SK-N-MC (cell line): ENCODE data around the gene OR13J1.

Source experiments
- DNase-seq: peaks from one replicate; pipeline ENCODE4 v3.0.0-alpha.2; 2011; ENCODE audit warnings: low read depth, low spot score
- H3K27ac ChIP-seq: fragments of 200-600 bp; sonication (generic); 2 replicates; pipeline ENCODE4 v1.5.1; 2016; ENCODE audit warnings: mixed run types
- H3K36me3 ChIP-seq: fragments of 200-600 bp; sonication (generic); 2 replicates; pipeline ENCODE4 v1.6.1; 2017; ENCODE audit warnings: antibody characterized with exemption, low read length, mixed read lengths; ENCODE audit not compliant: insufficient read depth
- H3K4me3 ChIP-seq: fragments of 200-600 bp; sonication (generic); 2 replicates; pipeline ENCODE4 v1.5.1; 2016
- H3K9ac ChIP-seq: fragments of 200-600 bp; sonication (generic); 2 replicates; pipeline ENCODE4 v1.8.0; 2017; ENCODE audit warnings: mixed run types, mixed read lengths; ENCODE audit not compliant: insufficient read length
- H3K9me3 ChIP-seq: fragments of 200-600 bp; sonication (generic); 2 replicates; pipeline ENCODE4 v1.6.1; 2017; ENCODE audit warnings: low read depth, mild to moderate bottlenecking, antibody characterized with exemption, low read length, moderate library complexity, mixed read lengths
- EZH2 ChIP-seq: fragments of 200-600 bp; sonication (generic); IDR thresholded peaks from one replicate; pipeline ENCODE4 v1.6.1; 2017; ENCODE audit warnings: antibody characterized with exemption
- FOXP2 ChIP-seq: optimal IDR thresholded peaks from 2 replicates; pipeline ENCODE3; 2011; ENCODE audit warnings: mild to moderate bottlenecking, moderate library complexity; ENCODE audit not compliant: insufficient read depth; ENCODE audit errors: extremely low read length, control extremely low read depth
- POLR2AphosphoS5 ChIP-seq: IDR thresholded peaks from 2 replicates; pipeline ENCODE4 v1.6.1; 2012; ENCODE audit warnings: mild to moderate bottlenecking, low read depth, low read length, borderline replicate concordance

The OR13J1 gene

DNA sequence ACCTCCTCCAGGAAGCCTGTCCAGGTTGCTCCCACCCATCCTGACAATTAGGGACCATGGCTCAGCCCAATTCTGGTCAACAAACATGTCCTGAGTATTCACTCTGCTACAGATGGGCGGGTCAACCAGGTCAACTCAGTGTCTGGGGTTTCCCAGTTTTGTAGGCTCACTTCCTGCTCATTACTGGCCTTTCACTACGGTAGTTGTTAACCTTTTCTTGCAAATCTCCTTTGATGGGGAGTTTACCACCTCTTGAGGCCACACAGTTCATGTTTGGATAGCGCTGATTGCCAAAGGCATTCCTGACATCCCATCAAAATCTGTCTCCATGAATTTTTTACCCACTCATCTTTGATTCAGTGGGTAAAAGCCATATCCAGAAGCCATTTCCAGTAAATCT lies 27.4 kb downstream of the OR13J1 start:
- Histone ChIP-seq H3K9ac (no peak overlapping the region), H3K9me3 (no peaks in the 10 kb centered on the region), H3K36me3 (no peaks in the 10 kb centered on the region), H3K4me3 (no peak overlapping the region), H3K27ac (no peak overlapping the region)
- no peak for DNase-seq
- TF ChIP-seq FOXP2, result no peak
- no peak for TF ChIP-seq EZH2
- TF ChIP-seq POLR2AphosphoS5, result no peak

DNA sequence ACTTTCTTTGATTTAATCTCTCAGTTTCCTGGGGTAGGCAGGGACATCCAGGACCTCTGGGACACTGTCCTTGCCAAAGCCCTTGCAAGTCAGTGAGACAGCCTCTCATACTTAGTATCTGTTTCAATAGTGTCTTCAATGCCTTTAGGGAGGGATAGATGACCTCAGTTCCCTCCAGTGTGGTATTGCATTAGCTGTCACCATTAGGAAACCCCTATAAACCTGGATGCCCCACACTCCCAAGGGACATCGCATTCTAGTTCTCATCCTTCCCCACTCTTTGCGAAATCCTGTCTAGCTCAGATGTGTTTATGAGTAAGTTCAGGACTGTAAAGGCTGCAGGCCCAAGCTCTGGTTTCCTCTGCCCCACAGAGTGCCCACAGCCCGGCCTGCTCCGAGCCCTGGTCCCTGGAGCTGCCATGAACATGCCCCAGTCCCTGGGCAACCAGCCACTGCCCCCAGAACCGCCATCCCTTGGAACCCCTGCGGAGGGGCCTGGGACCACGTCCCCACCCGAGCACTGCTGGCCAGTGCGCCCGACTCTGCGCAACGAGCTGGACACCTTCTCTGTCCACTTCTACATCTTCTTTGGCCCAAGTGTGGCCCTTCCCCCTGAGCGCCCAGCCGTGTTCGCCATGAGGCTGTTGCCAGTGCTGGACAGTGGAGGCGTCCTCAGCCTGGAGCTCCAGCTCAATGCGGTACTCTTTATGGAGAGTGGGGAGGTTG lies 28.0 kb downstream of the OR13J1 start:
- TF ChIP-seq POLR2AphosphoS5 (no peak), EZH2 (no peak), FOXP2 (no peak)
- H3K27ac ChIP-seq, result no peak overlapping the region
- no peak overlapping the region for H3K4me3 ChIP-seq
- H3K36me3 ChIP-seq, result no peaks in the 10 kb centered on the region
- DNase-seq, result no peak
- H3K9me3 ChIP-seq, result no peaks in the 10 kb centered on the region
- H3K9ac ChIP-seq, result no peak overlapping the region

DNA sequence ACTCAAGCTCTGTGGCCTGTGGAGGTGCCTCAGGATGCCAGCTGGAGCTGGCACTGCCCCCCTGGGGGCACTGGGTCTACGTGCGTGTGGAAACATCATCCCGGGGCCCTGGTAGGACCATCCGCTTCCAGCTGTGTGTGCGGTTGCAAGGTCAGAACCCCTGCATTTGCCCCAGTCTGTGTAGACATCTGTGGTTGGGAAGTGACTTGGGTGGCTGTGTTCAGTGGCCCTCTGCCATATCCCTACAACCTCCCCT lies 28.6 kb downstream of the OR13J1 start:
- no peaks in the 10 kb centered on the region for H3K9me3 ChIP-seq
- no peaks in the 10 kb centered on the region for H3K36me3 ChIP-seq
- DNase-seq, result no peak

DNA sequence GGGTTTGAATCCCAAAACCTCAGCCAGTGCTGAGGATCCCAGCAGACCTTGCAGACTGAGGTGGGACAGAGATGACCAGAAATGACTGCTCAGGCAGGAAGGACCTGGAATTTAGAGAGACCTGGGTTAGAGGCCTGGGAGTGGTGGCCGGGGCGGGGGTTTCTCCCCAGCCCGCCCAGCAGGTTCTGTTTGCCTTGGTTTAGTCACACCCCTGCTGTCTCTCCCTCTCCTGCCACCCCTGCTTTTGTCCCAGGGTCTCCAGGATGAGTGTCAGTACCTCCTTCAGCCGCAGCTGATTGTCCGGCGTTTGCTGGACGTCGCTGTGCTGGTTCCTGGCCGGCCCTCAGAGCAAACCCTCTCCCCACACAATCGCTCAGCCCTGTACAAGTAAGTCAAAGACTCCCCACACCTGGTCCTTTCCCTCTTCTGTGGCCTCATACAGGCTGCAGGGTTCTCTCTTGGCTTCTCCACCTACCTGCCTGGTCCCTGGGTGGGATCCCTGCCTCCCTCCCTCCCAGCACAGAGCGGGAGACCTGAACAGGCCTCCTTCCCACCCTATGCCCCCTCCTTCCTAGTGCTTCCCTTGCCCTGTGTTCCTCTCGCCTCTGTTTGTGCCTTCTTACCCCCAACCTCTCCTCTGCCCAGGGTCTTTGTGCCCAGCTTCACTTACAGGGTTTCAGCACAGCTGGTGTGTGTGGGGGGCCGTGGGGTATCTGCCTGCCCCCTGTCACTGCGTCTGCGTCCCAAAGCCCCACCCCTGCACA lies 29.1 kb downstream of the OR13J1 start:
- H3K36me3 ChIP-seq, result no peaks in the 10 kb centered on the region
- no peak for DNase-seq
- H3K4me3 ChIP-seq, result no peak overlapping the region
- H3K27ac ChIP-seq, result no peak overlapping the region
- no peak overlapping the region for H3K9ac ChIP-seq
- no peaks in the 10 kb centered on the region for H3K9me3 ChIP-seq
- TF ChIP-seq FOXP2 (no peak), POLR2AphosphoS5 (no peak), EZH2 (no peak)

More for the DNA sequence above, 28.6 kb downstream of the OR13J1 start:
- Histone ChIP-seq H3K4me3 (no peak overlapping the region), H3K27ac (no peak overlapping the region), H3K9ac (no peak overlapping the region)
- TF ChIP-seq FOXP2 (no peak), EZH2 (no peak), POLR2AphosphoS5 (no peak)

DNA sequence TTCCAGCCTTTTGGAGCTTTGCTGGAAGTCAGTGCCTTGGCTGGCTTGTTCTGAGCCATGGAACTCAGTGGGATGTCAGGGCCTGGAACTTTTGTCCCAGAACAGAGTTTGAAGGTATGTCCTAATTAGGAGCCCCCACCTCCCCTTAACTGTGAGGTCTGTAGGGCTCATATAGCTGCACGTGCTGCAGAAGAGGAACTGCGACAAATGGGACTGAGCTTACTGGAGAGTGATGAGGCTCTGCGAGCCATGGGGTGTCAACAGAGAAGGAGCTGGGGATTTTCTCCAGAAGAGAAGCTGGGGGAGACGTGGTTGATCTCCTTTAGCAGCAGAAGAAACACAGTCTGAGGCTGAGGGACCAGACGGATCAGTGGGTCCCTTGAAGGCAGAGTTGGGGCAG lies 30.3 kb downstream of the OR13J1 start:
- H3K4me3 ChIP-seq, result no peak overlapping the region

DNA sequence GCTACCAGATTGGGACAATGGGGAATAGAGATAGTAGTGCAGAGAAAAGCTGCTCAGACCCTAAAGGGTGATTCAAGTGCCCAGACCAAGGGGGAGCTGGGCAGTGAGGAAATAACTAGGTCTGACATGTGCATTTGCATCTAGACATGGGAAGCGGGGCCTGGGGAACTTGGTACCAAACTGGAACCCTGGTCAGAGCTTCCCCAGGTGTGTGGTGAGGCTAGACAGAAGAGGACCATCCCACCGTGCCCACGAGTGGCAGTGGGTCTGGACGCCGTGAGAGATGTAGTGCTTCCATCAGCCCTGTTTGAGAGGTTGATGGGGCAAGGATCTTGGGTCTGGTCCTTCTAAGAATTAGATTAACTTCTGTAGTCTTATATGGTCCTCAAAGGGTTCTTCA lies 33.6 kb downstream of the OR13J1 start:
- no peak for TF ChIP-seq FOXP2
- TF ChIP-seq POLR2AphosphoS5, result no peak
- no peak for TF ChIP-seq EZH2
- Histone ChIP-seq H3K4me3 (no peak overlapping the region), H3K27ac (no peak overlapping the region), H3K36me3 (no peaks in the 10 kb centered on the region), H3K9me3 (no peaks in the 10 kb centered on the region), H3K9ac (no peak overlapping the region)
- DNase-seq, result no peak

More for the DNA sequence above, 30.3 kb downstream of the OR13J1 start:
- TF ChIP-seq POLR2AphosphoS5 (no peak), EZH2 (no peak), FOXP2 (no peak)
- Histone ChIP-seq H3K9me3 (no peaks in the 10 kb centered on the region), H3K9ac (no peak overlapping the region), H3K36me3 (no peaks in the 10 kb centered on the region), H3K27ac (no peak overlapping the region)
- DNase-seq, result no peak

DNA sequence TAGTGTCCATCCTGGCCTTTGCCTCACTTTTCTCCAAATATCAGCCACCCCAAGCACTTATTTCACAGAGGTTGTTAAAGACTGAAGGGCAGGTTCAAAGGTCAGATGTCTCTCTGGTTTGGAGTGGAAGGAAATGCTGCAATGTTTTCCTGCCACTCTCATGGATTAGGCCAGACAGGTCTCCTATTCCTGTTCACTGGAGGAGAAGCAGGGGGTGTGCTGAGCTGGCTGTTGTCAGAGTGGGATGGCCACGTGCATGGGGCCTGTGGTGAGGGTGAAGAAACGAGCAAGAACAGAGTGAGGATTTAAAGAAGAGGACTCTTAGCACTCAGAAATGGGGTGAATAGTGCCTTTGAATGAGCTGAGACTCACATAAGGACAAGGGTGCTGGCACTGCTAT lies 34.4 kb downstream of the OR13J1 start:
- no peak overlapping the region for H3K27ac ChIP-seq
- H3K9ac ChIP-seq, result no peak overlapping the region
- H3K4me3 ChIP-seq, result no peak overlapping the region
- no peak for DNase-seq
- no peaks in the 10 kb centered on the region for H3K9me3 ChIP-seq
- TF ChIP-seq FOXP2, result no peak
- no peak for TF ChIP-seq EZH2
- TF ChIP-seq POLR2AphosphoS5, result no peak
- no peaks in the 10 kb centered on the region for H3K36me3 ChIP-seq

DNA sequence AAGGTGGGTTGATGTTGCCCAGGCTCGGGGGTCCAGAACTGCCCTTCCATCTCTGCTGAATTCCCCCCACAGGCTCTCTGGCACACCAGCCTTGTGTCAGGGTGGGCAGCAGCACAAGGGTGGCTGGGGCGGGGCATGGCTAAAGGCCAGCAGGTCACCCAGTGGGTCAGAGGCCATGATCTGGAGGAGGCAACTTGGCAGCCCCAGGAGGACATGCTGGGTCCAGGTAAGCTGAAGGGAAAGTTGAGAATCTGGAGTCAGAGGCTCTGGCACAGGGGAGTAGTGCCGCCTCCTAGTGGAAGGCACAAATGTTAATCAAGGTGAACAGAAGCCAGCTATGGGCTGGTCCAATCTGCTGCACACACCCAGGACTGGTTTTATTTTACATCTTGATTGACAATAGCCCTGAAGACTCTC lies 35.0 kb downstream of the OR13J1 start:
- Histone ChIP-seq H3K27ac (no peak overlapping the region), H3K4me3 (no peak overlapping the region), H3K36me3 (no peaks in the 10 kb centered on the region), H3K9me3 (no peaks in the 10 kb centered on the region), H3K9ac (no peak overlapping the region)
- TF ChIP-seq POLR2AphosphoS5, result no peak
- no peak for TF ChIP-seq EZH2
- TF ChIP-seq FOXP2, result no peak
- no peak for DNase-seq
